HS-5 (cell line): ENCODE measurements around the gene CHKB.
"Not testable (repeated sequence)": the region's sequence is repeated elsewhere in the genome, so short reads cannot be mapped to it uniquely, and the experiment has no call there.

ENCODE experiments used
- DNase-seq: peaks from one replicate; pipeline ENCODE4 v3.0.0-alpha.2; 2012; ENCODE audit warnings: low read depth

Gene CHKB, protein sequence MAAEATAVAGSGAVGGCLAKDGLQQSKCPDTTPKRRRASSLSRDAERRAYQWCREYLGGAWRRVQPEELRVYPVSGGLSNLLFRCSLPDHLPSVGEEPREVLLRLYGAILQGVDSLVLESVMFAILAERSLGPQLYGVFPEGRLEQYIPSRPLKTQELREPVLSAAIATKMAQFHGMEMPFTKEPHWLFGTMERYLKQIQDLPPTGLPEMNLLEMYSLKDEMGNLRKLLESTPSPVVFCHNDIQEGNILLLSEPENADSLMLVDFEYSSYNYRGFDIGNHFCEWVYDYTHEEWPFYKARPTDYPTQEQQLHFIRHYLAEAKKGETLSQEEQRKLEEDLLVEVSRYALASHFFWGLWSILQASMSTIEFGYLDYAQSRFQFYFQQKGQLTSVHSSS

DNA sequence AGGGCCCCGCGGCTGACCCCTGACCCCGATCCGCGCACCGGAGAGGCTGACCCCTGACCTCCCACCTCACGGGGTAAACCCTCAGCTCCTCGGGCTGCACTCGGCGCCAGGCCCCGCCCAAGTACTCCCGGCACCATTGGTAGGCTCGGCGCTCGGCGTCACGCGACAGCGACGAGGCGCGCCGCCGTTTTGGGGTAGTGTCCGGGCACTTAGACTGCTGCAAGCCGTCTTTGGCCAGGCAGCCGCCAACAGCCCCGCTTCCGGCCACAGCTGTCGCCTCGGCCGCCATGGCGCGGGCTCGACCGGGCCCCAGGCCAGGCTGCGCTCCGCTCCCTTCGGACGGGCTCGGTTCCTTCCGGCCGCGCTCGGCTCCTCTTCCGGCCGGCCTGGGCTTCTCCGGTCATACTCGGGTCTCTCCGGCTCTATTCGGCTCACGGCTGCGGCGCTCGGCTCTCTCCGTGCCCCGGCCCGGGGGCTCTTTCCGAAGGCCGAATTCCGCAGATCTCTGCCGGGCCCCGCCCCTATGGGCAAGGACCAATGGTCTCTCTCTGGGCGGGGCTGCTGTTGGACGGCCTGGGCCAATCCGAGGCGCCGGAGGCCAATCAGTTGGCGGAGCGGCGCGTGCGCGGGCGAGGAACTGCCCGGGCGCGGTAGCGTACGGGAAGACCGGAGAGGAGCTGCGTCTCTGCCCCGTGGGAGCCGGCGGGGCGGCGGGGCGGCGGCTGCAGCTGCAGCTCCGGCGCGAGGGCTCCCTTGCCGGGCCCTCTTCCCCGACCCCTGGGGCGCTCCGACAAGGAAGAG, at the start of gene CHKB:
TSS of gene CHKB (minus strand) at position 357 of the 801 bp plus-strand sequence. CDS start at position 289, 68 bp downstream.
- DNase-seq, result peak; percentile 86

DNA sequence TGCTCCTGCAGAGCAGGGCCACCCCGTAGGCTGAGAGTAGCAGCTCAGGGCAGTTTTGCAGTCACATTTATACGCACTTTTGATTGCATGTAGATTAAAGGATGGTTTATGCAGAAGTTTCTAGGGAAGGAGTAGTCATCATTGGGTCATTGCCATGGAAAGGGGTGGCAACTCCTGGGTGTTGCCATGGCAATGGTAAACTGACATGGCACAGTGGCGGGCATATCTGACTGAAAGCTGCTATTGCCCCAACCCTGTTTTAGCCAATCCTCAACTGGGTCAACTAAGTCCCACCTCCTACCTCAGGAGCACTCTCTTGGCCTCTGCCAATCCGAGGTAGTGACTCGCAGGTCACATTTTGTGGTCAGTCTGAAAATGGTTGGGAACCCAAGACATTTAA, 47.7 kb upstream of the CHKB start:
- no peak for DNase-seq

- DNase-seq, result no peak
These were observed 46.0 kb upstream of the CHKB start for GRCh38 chr22:50628543-50629134.

- DNase-seq, result no peak
These were observed 45.2 kb upstream of the CHKB start, which contains the start of gene ARSA for GRCh38 chr22:50627642-50628542. Gene ARSA, minus strand, starts transcription at chr22:50628152. Its CDS starts 373 bp downstream, at chr22:50627779.

DNA sequence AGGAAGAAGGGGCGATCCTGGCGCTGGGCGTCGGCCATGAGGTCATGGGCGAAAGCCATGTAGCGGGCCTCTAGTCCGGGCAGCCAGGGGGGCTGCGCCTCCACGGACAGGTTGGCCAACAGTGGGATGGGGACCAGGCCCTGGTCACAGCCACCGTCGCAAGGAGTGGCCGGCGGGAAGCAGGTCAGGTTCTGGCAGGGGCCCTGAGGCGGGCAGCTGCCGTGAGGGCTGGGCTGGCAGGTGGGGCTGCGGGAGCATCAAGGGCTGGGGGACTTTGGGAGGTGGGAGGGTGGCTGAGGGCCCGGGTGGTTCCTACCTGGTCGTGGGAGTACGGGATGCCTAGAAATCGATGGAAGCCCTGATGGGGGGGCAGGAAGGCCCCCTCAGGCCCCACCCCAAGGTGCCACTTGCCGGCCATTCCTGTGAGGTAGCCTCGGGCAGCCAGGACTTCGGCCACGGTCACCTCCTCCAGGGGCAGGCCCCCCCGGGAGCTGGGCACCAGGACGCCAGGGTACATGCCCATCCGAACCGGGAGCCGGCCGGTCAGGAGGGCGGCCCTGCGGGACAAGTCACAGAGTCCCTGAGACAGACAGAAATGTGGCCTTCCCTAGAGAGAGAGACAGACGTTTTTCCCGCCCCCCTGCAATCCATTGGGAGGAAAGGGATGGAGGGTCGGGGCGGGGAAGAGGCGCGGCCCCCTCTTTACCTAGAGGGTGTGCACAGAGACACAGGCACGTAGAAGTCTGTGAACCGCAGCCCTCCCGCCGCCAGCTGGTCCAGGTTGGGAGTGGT, 44.4 kb upstream of the CHKB start:
- no peak for DNase-seq

DNA sequence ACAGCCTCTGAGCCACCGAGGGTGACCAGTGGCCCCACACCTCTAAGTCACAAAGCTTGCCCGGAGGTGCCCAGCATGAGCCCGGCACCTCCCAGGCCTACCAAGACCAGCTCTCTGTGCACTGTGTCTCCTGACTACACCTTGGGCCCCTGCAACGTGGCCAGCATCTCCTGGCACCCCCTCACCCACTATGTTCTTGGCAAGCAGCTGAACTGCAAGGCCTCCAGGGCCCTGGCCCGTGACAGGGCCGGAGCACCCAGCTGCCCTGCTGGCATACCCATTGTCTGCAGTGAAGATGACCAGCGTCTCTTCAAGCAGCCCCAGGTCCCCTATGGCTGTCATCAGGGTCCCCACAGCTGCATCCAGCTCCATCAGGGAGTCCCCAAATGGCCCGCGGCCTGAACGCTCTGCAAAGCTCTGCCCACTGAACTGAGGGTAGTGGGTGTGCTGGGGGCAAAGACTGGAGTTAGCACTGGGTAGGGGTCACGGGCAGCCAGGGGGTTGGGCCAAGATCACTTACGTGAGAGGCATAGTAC, 43.7 kb upstream of the CHKB start:
- DNase-seq, result no peak

DNA sequence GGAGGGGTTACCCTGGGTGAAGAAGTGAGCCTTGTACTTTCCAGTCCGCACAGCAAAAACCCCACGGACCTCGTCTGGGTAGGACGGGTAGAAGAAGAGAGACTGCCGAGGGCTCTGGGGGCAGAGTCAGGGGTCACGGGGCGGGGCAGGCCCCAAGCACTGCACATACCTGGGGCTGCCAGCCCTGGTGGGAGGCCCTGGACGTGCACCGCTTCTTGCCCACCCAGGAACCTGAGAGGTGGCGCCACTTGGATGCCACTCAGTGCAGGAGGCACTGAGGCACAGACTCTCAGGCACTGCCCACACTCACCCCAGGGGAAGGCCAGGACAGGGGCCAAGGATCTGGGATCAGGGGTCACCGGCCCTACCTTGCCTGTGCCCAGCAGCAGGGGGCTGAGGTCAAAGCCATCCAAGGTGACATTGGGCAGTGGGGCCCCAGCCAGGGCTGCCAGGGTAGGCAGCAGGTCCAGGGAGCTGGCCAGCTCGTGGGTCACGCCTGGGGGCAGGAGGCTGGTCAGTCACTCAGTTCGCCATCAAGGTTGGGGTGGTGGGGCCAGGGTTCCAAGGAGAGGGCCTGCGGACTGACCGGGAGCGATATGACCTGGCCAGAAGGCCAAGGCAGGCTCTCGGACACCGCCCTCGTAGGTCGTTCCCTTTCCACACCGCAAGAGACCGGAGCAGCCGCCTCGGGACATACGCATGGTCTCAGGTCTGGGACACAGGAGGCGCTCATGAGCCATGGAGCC, 43.1 kb upstream of the CHKB start:
- DNase-seq, result no peak

GRCh38 chr22:50625131-50625567, 42.5 kb upstream of the CHKB start:
- no peak for DNase-seq

GRCh38 chr22:50624347-50625130, 41.9 kb upstream of the CHKB start:
- DNase-seq, result no peak

DNA sequence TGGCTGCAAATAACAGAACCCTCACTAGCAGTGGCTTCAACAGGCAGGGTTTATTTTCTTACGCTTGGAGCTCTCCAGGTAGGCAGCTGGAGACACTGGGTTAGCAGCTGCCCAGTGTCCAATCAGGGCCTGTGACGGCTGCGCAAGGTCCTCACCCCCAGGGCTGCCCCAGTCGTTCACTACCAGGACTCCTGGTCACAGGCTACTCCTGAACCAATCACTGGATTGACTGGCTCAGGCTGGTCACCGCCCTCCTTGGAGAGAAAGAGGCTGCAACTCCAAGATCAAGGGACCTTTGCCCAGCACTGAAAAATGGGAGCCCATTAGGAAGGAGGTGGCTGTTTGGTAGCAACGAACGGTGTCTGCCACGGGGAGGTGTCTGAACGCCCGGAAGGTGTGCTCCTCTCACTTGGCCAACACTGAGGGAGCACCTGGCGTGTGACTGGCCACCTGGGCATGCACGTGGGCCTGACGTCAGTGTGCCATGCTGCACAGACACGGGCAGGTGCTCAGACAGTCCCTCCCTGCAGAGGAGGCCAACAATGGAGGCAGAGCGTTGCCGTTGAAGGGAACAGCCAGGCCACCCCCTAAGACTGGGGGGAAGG, 40.2 kb upstream of the CHKB start:
- no peak for DNase-seq

GRCh38 chr22:50621948-50622722, 39.5 kb upstream of the CHKB start:
- no peak for DNase-seq

- DNase-seq, result no peak
These were observed 38.8 kb upstream of the CHKB start for GRCh38 chr22:50621356-50621880.

DNA sequence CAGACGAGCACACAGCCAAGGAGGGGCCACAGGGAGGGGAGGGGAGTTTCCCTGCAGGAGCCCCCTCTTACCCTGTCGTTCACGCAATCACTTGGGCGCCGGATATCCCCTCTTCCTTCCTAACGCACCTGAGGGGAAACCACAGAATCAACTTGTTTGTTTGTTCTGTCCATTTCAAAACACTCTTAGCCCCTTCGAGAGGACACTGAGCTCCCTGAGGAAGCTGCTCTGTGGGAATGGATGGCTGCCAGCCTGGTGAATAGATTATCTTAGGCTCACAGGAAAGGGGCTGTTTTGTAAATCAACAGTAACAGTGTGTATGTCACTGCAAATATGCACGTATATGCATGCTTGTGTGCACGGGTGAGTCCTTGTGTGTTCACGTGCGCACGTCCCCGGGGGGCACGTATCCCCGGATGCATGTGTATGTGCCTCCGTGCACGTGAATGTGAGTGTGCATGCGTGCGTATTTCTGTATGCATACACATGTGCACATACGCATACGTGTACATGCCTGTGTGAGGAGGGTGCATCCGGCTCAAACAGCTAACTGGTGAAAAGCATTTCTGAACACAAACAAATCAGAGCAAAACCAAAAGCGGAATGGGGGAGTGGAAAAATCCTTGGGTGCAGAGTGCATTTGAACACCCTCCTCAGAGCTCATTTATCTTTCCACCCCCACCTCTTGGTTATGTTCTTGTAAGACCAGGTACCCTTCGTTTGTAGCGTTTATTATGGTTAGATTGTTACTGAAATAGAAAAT, 38.1 kb upstream of the CHKB start:
- DNase-seq, result no peak

GRCh38 chr22:50614296-50614695, 31.6 kb upstream of the CHKB start:
- not testable (repeated sequence) for DNase-seq

DNA sequence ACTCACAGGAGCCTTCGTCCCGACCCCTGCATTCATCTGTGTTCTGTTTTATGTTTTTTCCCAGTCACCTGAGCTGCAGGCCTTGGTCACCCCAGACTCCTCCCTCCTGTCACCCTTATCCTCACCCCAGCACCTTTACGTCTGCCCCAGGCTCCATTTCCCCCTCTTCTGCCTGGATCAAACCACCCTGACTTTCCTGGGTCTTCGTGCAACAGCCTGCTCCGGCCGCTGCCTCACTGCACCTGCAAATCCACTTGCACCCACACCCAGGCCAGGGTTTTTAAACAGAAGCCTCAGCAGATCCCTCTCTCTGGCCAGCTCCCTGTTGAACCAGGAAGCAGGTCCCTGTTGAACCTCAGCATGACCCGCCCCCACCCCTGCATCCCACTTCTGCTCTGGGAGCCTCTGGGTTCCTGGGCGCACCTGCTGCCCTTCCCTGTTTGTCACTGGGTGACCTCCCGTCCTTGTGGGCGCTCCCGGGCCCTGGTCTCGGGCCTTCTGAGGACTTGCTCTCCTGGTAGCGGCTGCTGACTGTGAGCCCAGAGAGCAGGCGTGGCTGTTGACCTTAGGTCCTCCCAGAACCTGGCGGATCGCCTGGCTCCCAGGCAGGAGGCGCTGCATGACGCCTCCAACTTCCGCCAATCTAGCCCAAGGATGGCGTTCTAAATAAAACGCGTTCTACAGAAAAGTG, 30.8 kb upstream of the CHKB start:
- DNase-seq, result no peak
